ENCODE data around the gene LDB3.

DNA sequence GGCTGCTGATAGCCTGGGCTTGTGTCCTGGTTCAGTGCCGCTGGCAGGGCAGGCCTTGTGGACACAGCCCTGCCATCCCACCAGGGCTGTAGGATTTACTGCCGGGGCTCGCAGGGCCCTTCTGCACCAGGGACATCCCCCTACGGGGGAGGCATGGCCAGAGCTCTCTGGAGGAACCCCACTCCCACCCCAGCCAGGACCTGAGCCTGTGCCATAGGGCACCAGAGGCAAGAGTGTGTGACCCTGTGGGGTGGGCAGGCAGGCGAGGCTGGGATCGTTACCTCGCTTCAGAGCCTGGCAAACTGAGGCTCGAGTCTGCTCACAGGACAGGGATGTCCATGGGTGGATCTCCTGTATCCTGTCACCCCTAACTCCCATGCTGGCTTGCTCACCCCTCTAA, 2.6 kb downstream of the LDB3 start:
- TF ChIP-seq, protein P1, sequence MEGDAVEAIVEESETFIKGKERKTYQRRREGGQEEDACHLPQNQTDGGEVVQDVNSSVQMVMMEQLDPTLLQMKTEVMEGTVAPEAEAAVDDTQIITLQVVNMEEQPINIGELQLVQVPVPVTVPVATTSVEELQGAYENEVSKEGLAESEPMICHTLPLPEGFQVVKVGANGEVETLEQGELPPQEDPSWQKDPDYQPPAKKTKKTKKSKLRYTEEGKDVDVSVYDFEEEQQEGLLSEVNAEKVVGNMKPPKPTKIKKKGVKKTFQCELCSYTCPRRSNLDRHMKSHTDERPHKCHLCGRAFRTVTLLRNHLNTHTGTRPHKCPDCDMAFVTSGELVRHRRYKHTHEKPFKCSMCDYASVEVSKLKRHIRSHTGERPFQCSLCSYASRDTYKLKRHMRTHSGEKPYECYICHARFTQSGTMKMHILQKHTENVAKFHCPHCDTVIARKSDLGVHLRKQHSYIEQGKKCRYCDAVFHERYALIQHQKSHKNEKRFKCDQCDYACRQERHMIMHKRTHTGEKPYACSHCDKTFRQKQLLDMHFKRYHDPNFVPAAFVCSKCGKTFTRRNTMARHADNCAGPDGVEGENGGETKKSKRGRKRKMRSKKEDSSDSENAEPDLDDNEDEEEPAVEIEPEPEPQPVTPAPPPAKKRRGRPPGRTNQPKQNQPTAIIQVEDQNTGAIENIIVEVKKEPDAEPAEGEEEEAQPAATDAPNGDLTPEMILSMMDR (optimal IDR thresholded peaks at IDR 0.05 in 1 of 3, IDR thresholded peaks at IDR 0.05 in 1 of 3, conservative IDR thresholded peaks at IDR 0.05 in 1 of 3; ENCODE audit: extremely low read depth in 1 of 3, insufficient read depth in 2 of 3, low read length in 3 of 3), result no peak
- TF ChIP-seq EZH2 (IDR thresholded peaks at IDR 0.05; ENCODE audit: low read length), result no peak

All from keratinocyte (primary cell).